BJ (cell line): ENCODE data around the gene KRTCAP2. TPM values are rescaled to one million over a fixed set of nuclear protein-coding genes. Genes with fewer than 3 reads are reported as not detected.
A peak's percentile ranks its signal among the peaks of the same experiment; 100 is the strongest.

Experiments used
- CTCF ChIA-PET: fragments of 350-600 bp; formaldehyde crosslinking; extraction: SDS; loops from one replicate; lab custom pipeline; 2021; ENCODE audit warnings: antibody characterized with exemption, inconsistent platforms; lab: Yijun Ruan, JAX
- POLR2A ChIA-PET: fragments of 300-600 bp; sonication (Branson Sonifier 250); formaldehyde crosslinking; extraction: SDS; loops from one replicate; lab custom pipeline; 2021; ENCODE audit warnings: antibody characterized with exemption; lab: Charles Lee
- DNase-seq: peaks from one replicate; pipeline ENCODE4 v3.0.0-alpha.2; 2011; ENCODE audit warnings: low read depth
- H3K27me3 ChIP-seq: 2 replicates; pipeline ENCODE4 v1.6.0; 2011; ENCODE audit warnings: low read length; ENCODE audit not compliant: control insufficient read depth, insufficient read depth
- H3K36me3 ChIP-seq: 2 replicates; pipeline ENCODE4 v1.5.1; 2011; ENCODE audit warnings: low read length; ENCODE audit not compliant: control insufficient read depth, insufficient read depth
- H3K4me3 ChIP-seq: 2 replicates; pipeline ENCODE4 v1.5.1; 2011; ENCODE audit warnings: low read depth, mild to moderate bottlenecking, control low read depth, low read length
- polyA plus RNA-seq: library from polyadenylated mRNA; depleted of rRNA; stranded (reverse); fragments of >200 nt; gene quantifications from 2 replicates; pipeline ENCODE4 v1.2.3, GENCODE V29; 2011
- TF ChIP-seq, protein P1 (sequence below): IDR thresholded peaks from 2 replicates; pipeline ENCODE4 v1.5.1; 2011; ENCODE audit warnings: low read depth, mild to moderate bottlenecking, control low read depth, inconsistent platforms, low read length, moderate library complexity; ENCODE audit not compliant: insufficient read depth

Gene KRTCAP2
- polyA plus RNA-seq, 1 experiment: 225 TPM

GRCh38 chr1:155139895-155140629 lies 33.0 kb downstream of the KRTCAP2 start, which contains the start of gene DPM3:
DPM3 (minus strand) TSS chr1:155140531; CDS start chr1:155140240, 291 bp downstream.
- DNase-seq: peak; percentile 21
- peak within 1 kb of the TSS; percentile 80 for H3K4me3 ChIP-seq
- POLR2A ChIA-PET: no interaction called here
- peaks cover 5% of the 10 kb centered on the region for H3K36me3 ChIP-seq
- TF ChIP-seq, protein P1, sequence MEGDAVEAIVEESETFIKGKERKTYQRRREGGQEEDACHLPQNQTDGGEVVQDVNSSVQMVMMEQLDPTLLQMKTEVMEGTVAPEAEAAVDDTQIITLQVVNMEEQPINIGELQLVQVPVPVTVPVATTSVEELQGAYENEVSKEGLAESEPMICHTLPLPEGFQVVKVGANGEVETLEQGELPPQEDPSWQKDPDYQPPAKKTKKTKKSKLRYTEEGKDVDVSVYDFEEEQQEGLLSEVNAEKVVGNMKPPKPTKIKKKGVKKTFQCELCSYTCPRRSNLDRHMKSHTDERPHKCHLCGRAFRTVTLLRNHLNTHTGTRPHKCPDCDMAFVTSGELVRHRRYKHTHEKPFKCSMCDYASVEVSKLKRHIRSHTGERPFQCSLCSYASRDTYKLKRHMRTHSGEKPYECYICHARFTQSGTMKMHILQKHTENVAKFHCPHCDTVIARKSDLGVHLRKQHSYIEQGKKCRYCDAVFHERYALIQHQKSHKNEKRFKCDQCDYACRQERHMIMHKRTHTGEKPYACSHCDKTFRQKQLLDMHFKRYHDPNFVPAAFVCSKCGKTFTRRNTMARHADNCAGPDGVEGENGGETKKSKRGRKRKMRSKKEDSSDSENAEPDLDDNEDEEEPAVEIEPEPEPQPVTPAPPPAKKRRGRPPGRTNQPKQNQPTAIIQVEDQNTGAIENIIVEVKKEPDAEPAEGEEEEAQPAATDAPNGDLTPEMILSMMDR: no peak
- no peaks in the 10 kb centered on the region for H3K27me3 ChIP-seq
- CTCF ChIA-PET: no interaction called here

DNA sequence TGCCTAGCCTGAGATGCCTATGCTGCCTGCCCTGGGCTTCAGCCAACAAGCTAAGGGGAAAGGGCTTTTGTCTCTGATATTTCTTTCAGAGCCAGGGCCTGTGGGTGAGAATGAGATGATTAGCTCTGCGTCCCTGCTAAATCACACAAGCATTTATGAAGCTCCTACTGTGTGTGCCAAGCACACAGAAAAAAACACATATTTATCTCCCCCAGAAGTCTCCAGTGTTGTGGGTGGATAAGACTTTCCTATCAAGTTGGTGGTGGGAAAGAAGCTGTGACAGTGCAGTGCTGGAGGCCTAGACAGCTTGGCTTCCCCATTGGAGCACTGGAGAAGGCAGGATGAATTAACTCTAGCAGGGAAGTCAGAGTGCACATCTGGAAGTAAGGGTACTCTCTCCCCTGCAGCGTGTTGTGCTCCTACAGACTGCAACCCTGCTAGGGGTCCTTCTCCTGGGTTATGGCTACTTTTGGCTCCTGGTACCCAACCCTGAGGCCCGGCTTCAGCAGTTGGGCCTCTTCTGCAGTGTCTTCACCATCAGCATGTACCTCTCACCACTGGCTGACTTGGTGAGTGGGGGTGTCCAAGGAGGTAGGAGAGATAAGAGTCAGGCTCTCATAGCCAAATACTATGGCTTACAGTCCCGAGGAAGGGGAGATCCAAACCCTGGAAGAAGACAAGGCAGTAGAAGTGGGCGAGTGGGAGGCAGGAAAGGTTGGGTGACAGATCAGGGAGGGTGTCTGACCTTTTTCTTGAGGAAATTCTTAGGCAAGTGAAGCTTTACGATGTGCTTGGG lies 35.8 kb downstream of the KRTCAP2 start:
- POLR2A ChIA-PET: no interaction called here
- CTCF ChIA-PET: interaction anchor here (3.2 to 4.2 kb wide), 3 partner anchors 31 to 46 kb away, joined by 11 to 19 read pairs (median 19); partner anchors contain the start of gene KRTCAP2
- TF ChIP-seq, protein P1: no peak
- Histone ChIP-seq H3K4me3 (no peak overlapping the region), H3K27me3 (no peaks in the 10 kb centered on the region), H3K36me3 (peaks cover 5% of the 10 kb centered on the region)
- no peak for DNase-seq

- TF ChIP-seq, protein P1: no peak
- H3K36me3 ChIP-seq: peaks cover 5% of the 10 kb centered on the region
Observed at GRCh38 chr1:155136748-155137147, 36.4 kb downstream of the KRTCAP2 start.

GRCh38 chr1:155135415-155136028 lies 37.6 kb downstream of the KRTCAP2 start, which contains the start of gene SLC50A1:
SLC50A1 (plus strand) TSS chr1:155135852; CDS start chr1:155135912, 60 bp downstream.
- peak; percentile 73 for DNase-seq
- Histone ChIP-seq H3K27me3 (no peaks in the 10 kb centered on the region), H3K4me3 (peak within 1 kb of the TSS; percentile 82), H3K36me3 (peaks cover 5% of the 10 kb centered on the region)
- ChIA-PET CTCF (interaction anchor here (0.6 to 4.2 kb wide), 8 partner anchors 10 to 50 kb away, joined by 3 to 19 read pairs (median 8); partner anchors contain the start of gene KRTCAP2), POLR2A (interaction anchor here (0.7 kb wide), 1 partner anchor 1150 kb away, joined by 4 read pairs; the partner anchor contains the start of gene RAB13)
- TF ChIP-seq, protein P1: no peak

More at GRCh38 chr1:155136748-155137147, 36.4 kb downstream of the KRTCAP2 start:
- peak overlapping the region; percentile 82 for H3K4me3 ChIP-seq
- ChIA-PET CTCF (interaction anchor here (3.2 to 4.2 kb wide), 3 partner anchors 31 to 46 kb away, joined by 11 to 19 read pairs (median 19); partner anchors contain the start of gene KRTCAP2), POLR2A (no interaction called here)
- no peak for DNase-seq
- no peaks in the 10 kb centered on the region for H3K27me3 ChIP-seq
